C1 segment of cervical spinal cord (tissue), 14 donors: ENCODE data around the gene UBFD1.
"Not testable (repeated sequence)": the region's sequence is repeated elsewhere in the genome, so short reads cannot be mapped to it uniquely, and the experiment has no call there.

Experiments used
- DNase-seq, 14 donors: peaks; one replicate each; lab custom pipeline; 2025; lab: John Stamatoyannopoulos, UW

The UBFD1 gene

GRCh38 chr16:23556881-23557778, at the start of gene UBFD1, which contains the start of gene EARS2:
TSS of gene UBFD1 (plus strand) at chr16:23557727. CDS start at chr16:23557743, 16 bp downstream.
TSS of gene EARS2 (minus strand) at chr16:23557350. CDS start at chr16:23557343, 7 bp downstream.
- DNase-seq: peak; percentile 82 to 100 (median 97)

GRCh38 chr16:23508589-23509440, 48.7 kb upstream of the UBFD1 start:
- DNase-seq: peak in 5 of 14 donors; percentile 3 to 67 (median 29)

- no peak for DNase-seq
Measured at GRCh38 chr16:23509441-23509754, 48.1 kb upstream of the UBFD1 start.

GRCh38 chr16:23509782-23510163, 47.8 kb upstream of the UBFD1 start:
- DNase-seq: peak in 4 of 14 donors; percentile 28 to 45 (median 41)

GRCh38 chr16:23510164-23510914, 47.2 kb upstream of the UBFD1 start, which contains the start of gene GGA2:
TSS of gene GGA2 (minus strand) at chr16:23510494. CDS start at chr16:23510411, 83 bp downstream.
- peak in 13 of 14 donors; percentile 10 to 80 (median 64) for DNase-seq

- not testable (repeated sequence) for DNase-seq
Measured at GRCh38 chr16:23510915-23511270, 46.6 kb upstream of the UBFD1 start.

GRCh38 chr16:23511731-23512130, 45.8 kb upstream of the UBFD1 start:
- no peak for DNase-seq

- no peak for DNase-seq
Measured at GRCh38 chr16:23512168-23512695, 45.3 kb upstream of the UBFD1 start.

- DNase-seq: no peak
Measured at GRCh38 chr16:23514381-23515152, 43.0 kb upstream of the UBFD1 start.

GRCh38 chr16:23515881-23516280, 41.6 kb upstream of the UBFD1 start:
- DNase-seq: no peak

GRCh38 chr16:23516366-23517137, 41.0 kb upstream of the UBFD1 start:
- peak in 1 of 14 donors; percentile 5 for DNase-seq

- no peak for DNase-seq
Measured at GRCh38 chr16:23518435-23518891, 39.1 kb upstream of the UBFD1 start.

GRCh38 chr16:23519282-23519681, 38.2 kb upstream of the UBFD1 start:
- DNase-seq: no peak

GRCh38 chr16:23520500-23520899, 37.0 kb upstream of the UBFD1 start:
- no peak for DNase-seq

GRCh38 chr16:23521037-23521743, 36.3 kb upstream of the UBFD1 start:
- DNase-seq: no peak

- DNase-seq: no peak
Measured at GRCh38 chr16:23521965-23522364, 35.6 kb upstream of the UBFD1 start.

GRCh38 chr16:23523321-23523720, 34.2 kb upstream of the UBFD1 start:
- DNase-seq: peak in 3 of 14 donors; percentile 3 to 19 (median 9)

- no peak for DNase-seq
Measured at GRCh38 chr16:23523876-23524385, 33.6 kb upstream of the UBFD1 start.

- DNase-seq: no peak
Measured at GRCh38 chr16:23524886-23525285, 32.6 kb upstream of the UBFD1 start.
